ENCODE measurements around the gene GUCY2F.

The GUCY2F gene

DNA sequence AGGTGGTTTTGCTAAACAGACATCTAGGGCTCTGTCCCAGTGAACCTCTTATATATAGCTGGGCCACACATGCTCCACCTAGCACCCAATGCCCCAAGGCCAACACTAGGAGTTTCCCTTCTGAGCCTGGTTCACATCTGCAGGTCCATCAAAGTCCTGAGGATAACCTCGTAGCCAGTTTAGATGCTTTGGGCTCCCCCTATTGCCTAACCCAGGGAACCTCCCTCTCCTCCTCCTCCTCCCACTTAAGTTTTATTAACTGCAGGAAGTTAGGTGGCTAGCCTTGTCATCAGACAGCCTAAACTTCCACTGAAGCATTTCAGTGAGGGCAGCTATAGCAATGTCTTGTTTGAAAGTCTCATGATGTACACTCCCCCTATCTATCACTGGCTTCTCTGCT, 88.0 kb downstream of the GUCY2F start:
- DNase-seq: no peak

DNA sequence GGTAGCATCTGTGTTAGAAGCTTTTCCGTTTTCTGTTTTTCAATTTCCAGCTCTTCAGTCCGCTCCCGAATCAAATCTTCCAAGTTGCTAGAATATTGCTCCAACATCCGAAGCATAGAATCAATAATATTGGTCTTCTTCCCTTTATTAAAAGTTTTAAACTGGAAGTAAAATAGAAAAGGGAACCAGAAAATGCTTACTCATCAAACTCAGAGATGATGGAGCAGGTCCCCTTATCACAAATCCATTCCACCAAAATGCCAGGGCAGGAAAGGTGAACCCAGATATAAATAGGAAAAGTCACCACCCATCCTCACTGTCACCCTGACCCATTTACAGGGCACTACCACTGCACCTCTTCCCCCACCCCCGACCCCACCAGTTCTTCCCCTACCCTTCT, 89.0 kb downstream of the GUCY2F start:
- DNase-seq: no peak

DNA sequence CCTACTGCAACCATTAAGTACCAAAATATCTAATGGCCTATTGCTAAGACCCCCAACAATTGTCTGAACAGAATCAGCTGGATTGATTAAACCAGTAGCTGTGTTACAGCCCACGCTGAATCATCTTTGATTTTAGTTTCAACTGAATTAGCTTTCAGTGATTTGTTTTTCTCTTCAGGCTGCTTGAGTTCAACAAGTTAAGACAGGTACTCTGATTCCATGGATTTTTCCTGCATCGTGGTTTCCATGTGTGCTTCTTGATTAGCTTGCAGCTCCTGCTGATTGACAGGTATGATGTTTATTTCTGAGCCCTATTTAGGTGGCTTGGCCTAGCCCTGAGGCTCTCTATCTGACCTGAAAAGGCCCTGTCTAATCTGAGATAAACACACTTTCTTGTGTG, 91.3 kb downstream of the GUCY2F start:
- DNase-seq: no peak

DNA sequence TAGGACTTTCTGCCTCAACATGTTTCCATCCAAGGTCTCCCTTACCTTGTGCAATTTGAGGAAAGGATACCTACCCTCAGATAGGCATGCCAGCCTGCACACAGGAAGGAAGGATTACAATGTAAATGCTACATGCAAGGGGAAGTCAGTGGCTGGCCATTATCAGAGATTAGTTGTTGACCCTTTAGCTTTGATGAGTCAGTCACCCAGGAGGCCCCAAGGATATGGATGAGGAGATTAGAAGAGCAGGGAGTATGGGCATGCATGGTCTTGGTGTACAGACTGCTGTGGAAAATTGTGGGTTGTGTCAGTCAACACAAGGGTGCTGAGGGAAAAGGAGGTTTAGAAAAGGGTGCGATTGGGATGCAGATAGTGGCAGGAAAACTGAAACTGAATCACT, 92.0 kb downstream of the GUCY2F start:
- DNase-seq: no peak

GRCh38 chrX:109384699-109385098, 97.2 kb downstream of the GUCY2F start:
- peak in 2 of 51 donors; percentile 0 to 14 for DNase-seq

DNA sequence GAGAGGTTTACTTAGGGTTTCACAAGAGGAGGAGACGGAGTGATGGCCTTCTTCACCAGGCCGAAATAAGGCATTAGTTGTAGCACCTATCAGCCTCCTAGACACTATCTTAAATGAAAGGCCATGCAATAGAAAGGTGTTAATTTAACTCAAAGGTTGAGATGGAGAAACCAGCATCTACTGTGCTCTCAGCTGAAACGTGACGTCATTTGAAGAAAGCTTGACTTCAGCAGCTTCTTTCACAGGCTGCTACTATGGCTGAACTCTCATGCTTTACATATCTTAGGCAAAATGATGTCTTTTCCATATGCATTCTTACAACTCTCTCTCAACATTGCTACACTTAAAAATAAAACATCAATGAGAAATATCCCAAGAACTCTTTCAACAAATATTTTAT, 99.6 kb downstream of the GUCY2F start:
- DNase-seq: no peak

GRCh38 chrX:109378281-109378680, 103.6 kb downstream of the GUCY2F start:
- DNase-seq: no peak

- no peak for DNase-seq
These were observed 107.5 kb downstream of the GUCY2F start for GRCh38 chrX:109374262-109374960.

DNA sequence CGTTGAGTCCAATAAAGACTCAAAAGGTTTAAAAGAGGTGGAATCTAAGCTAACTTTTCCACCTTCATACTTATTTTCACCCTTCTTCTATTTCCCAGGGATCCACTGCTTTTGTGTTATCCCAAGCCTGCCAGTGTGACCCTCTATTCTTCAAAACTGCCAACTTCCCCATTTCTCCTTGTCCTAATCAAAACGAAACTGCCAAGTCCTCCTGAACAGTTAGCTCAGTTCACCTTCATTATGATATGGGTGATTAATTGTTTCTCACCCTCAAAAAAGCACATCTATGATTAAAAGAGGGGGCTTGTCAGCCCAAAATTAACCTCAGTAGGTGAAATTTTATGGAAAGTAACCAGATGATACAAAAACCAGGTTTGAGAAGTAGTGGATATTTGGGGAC, 108.4 kb downstream of the GUCY2F start:
- no peak for DNase-seq

DNA sequence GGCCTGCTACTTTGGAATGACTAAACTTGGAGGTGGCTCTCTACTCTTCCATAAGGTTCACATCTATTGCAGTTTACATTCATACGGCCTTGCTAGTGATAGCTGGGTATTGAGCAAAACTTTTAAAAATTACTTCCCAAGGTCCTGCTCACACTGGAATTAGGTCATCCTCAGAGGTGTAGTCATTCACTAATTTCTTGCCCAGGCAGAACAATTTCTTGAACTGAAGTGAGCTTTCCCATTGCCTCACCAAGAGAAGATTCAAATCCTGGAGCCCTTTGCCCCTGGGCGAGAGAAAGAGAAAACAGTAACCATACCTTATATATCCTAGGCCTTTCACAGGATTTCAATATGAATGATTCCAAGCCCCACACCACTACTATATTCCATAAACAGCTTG, 109.2 kb downstream of the GUCY2F start:
- DNase-seq: no peak

- no peak for DNase-seq
These were observed 109.6 kb downstream of the GUCY2F start for GRCh38 chrX:109372291-109372690.

DNA sequence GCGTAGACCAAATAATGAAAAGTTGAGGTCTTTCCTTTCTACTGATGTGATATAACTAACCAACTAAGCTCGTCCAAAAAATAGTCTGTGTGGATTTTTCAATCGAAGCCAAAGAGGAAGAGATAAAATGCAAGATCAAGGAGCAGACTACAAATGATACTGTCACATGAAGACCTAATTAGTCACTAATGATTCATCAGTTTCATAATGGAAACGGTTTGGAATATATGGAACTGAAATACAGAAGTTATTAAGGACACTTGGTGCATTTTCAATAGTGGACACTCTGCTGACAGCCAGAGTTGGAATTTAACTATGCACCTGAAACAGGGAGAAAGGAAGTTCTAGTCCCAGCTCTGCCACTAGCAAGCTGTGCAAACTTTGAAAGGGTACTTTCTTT, 119.8 kb downstream of the GUCY2F start:
- no peak for DNase-seq

DNA sequence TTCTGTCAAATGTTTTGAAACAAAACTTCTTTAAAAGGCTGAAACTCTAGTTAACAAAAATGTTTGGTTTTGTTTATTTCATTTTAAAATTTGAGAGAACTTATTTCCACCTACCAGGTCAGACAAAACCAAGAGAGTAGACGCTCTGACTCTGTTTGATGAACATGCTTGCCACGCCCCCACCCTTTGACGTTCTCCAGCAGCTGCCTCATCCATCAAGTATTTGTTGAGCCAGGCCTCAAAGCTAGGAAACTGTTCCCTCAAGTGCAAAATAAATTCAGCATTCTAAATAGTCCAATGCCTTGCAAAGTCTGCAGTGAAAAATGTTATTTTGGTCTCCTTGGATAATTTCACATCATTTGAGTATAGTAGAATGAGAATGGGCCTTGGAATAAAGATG, 121.6 kb downstream of the GUCY2F start:
- DNase-seq: no peak

DNA sequence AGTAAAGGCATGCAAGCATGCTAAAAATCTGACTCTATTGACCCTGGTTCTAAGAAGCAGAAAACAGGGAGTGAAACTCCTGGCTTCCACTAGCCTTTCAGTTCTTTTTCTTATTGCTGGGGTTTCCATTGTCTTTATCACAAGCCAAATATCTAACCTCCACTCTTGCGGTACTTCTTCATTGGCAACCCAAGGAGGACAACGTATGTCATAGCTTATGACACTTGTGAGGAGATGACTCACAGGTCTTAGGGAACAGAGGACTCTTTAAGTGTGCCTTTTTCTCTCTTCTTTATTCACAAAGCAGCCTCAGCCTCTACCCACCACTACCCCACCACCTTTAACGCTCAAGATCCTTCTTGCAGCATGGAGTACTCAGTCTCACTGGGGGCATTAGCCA, 124.2 kb downstream of the GUCY2F start:
- no peak for DNase-seq

- DNase-seq: no peak
These were observed 125.2 kb downstream of the GUCY2F start for GRCh38 chrX:109356684-109357083.

DNA sequence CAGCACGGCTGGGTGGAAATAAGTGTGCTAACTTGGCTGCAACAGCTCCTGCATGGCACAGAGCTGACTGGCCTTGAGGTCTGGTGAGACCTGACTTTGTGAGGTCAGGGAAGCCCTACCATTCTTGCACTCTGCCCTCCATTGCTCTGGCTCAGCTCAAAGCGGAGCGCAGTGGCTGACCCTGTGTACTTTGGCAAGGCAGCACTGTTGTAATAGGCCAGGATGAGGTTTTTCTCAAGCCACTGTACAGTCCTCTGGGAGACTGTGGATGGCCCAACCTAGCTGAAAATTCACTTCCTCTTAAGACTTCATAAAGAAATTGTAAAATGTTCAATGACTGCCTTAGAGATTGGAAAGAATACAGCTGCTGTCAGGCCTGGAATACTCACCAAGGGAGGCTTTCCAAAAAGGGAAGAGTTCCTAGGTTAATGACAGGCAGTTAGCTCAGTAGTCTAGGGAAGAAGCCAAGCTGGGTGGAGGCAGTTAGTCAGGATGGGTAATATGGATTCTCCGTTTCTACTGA, 129.8 kb downstream of the GUCY2F start:
- no peak for DNase-seq

DNA sequence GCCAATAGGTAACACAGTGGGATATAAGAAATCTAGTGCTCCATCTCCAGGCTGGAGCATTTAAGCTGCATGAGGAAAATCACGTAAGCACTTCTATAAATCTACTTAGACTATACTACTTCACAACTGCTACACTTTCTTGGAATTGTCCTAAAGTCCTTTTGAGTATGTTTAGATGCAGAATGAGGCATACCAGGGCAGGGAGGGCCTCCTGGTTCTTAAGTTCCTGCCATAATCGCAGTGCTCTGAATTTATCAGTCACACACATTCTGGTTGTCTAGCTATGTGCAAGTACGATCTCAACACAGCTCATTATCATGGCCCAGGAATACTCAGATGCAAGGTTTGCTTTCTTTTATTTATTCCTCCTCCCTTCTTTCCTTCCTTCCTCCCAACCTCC, 130.3 kb downstream of the GUCY2F start:
- no peak for DNase-seq

DNA sequence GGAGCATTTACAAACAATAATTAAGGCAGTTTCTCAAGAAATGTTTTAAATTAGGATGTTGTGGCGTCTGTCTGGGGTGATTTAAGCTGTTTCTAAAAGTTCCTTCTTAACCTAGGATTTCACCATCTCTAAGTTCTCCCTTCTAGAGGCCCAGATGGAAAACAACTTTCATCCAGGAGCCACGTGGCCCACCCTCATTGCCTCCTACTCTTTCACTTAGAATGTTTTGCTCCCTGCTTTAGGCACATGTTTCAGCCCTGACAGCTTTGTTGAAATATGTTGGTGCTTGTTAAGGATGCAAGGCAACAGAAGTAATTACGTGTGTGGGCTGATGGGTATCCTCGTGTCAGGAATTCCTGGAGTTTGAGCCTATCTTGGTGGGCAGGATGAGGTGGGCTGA, 131.3 kb downstream of the GUCY2F start:
- no peak for DNase-seq

DNA sequence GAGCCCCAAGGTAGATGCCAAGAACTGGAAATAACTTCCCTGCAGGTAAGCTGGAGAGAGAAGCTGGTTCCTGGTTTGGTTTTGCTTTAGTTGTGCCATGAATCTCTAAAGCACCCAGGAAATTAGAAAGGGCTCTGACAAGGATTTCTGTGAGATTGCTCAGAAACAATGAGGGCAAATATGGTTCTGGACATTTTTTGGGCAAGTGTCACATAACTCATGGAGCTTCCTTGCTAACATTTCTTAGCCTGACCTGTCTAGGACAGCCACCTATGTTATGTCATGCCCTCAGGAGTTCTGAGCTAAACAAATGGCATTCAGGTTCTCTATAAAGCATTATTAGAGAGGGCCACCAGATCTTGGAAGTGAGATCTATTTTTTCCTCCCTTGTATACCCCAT, 131.8 kb downstream of the GUCY2F start:
- DNase-seq: no peak

DNA sequence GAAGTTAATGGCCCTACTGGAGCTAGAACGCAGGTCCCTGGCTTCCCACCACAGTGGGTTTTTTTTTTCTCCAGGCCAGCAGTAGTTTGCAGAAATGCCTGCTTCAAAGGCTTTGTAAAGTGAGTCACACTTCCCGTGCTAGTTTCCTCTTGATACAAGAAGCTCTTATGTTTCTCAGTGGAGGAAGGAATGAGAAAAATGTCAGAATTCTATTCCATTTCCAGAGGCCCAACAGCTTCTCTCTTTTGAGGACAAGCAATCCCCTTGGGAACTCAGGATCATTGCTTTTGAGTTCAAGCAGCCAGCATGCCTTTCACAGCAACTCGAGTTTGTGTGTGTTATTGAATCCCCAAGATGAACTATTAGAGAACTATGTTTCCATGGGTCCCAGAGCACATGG, 134.3 kb downstream of the GUCY2F start:
- DNase-seq: no peak

DNA sequence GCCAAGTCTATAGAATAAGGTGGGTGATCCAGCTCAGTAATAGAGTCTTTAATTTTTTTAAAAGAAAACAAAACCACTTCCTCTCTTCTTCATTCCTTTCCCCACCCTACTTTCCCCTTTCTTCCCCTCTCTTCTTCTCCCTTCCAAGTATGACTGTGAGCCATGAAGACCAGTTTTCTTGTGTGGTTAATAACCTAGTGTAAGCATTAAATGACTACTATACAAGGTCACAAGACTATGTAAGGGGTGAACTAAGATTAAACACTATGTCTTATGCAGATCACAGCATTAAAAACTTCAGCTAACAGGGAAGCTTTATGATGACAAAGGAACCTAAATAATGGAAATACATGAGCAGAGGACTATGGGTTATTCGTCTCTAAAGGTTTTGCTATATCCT, 135.4 kb downstream of the GUCY2F start:
- DNase-seq: no peak

DNA sequence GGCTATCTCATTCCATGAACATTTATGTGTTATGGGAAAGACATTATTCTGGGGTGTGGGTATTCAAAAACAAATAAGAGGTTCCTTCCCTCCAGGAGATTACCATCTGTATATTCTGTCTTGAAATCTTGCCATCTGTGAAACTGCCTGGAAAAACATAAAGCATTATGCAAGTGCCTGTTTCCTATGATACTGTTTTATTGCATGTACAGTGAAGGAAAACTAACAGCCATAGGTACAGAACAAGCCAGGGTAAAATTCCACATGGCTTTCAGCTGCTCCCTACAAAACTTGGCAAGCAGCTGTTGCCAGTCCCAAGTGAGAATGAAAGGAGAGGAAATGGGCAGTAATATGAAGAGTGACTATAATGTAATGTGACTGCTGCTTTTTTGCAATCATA, 136.0 kb downstream of the GUCY2F start:
- no peak for DNase-seq

- no peak for DNase-seq
These were observed 137.2 kb downstream of the GUCY2F start for GRCh38 chrX:109344678-109345077.

- DNase-seq: no peak
These were observed 137.8 kb downstream of the GUCY2F start for GRCh38 chrX:109344101-109344500.
